ENCODE measurements around the gene ATP6V1E1. TPM values are rescaled to one million over a fixed set of nuclear protein-coding genes. Genes with fewer than 3 reads are reported as not detected.
A peak's percentile ranks its signal among the peaks of the same experiment; 100 is the strongest.

ATP6V1E1 gene
- total and polyA plus RNA-seq, 2 of the 13 experiments (the other 11 are each of a cell fraction or from before 2014, with no cell fraction given): 69.3 to 90.9 TPM

DNA sequence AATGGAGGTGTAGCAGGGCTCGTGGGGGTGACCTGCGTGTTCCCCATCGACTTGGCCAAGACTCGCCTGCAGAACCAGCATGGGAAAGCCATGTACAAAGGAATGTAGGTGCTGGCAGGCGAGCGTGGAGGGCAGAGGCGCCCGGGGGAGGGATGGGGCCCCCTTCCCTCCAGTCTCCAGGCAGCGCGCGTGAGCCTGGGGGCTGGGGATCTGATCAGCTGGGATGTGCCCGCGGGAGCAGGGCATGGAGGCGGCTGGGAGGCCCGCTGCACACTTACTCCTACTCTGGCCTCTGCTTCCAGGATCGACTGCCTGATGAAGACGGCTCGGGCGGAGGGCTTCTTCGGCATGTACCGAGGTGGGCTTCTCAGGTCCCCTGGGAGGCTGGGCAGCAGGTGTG, 47.5 kb downstream of the ATP6V1E1 start:
- H3K4me1 ChIP-seq (ENCODE audit: insufficient read depth, low read length): peaks cover 31% of the 10 kb centered on the region
- intact Hi-C loops (cut with micrococcal nuclease; ENCODE audit: unreplicated experiment) (loop anchor here (5.0 kb wide), 1 partner anchor 214 kb away; the partner anchor contains the start of gene CECR2), in situ Hi-C loops (cut with HindIII; ENCODE audit: extremely low pct_ligation_motif_present, low pct_unique_long_range_greater_than_20kb) (no loop called here)
- no peaks in the 10 kb centered on the region for H3K79me2 ChIP-seq (ENCODE audit: insufficient read depth, low read length)
- H3K36me3 ChIP-seq (replicated peaks in 1 of 2; ENCODE audit: control insufficient read depth in 1 of 2, insufficient read depth in 2 of 2, low read length in 2 of 2): no peaks in the 10 kb centered on the region
- DNase-seq (ENCODE audit: low spot score) (no peak), ATAC-seq (no peak), FAIRE-seq (no peak)
- POLR2A ChIA-PET: interaction anchor here (1.6 kb wide), 1 partner anchor 58 kb away, joined by 3 read pairs; no protein-coding TSS in a partner anchor
- H3K9ac ChIP-seq (ENCODE audit: insufficient read depth, low read depth, low read length): peak overlapping the region; percentile 39; the same call in 1 of the 2 replicates
- no peaks in the 10 kb centered on the region for H3K27me3 ChIP-seq (ENCODE audit: control insufficient read depth in 1 of 2, insufficient read depth in 2 of 2, low read length in 2 of 2)
- TF ChIP-seq ZNF260 (CRISPR knock-in tag; IDR thresholded peaks at IDR 0.05; ENCODE audit: borderline replicate concordance, low read depth): no peak
- TF ChIP-seq RBM22 (optimal IDR thresholded peaks at IDR 0.05; ENCODE audit: low read length): no peak
- TF ChIP-seq TBX2 (CRISPR knock-in tag; IDR thresholded peaks at IDR 0.05; ENCODE audit: borderline replicate concordance): 0 out of 2 replicates have a peak, but pooled peaks have one; percentile 4
- TF ChIP-seq HNRNPL (IDR thresholded peaks at IDR 0.05; ENCODE audit: low read depth, low read length): 0 out of 2 replicates have a peak, but pooled peaks have one; percentile 3
- H2AFZ ChIP-seq (ENCODE audit: low read length): no peak overlapping the region
- H4K20me1 ChIP-seq (ENCODE audit: insufficient read depth, low read length): no peaks in the 10 kb centered on the region
- peak overlapping the region; percentile 76 for H3K4me2 ChIP-seq (ENCODE audit: low read depth, low read length)
- 96% methylated on average over 14 of the region's 21 CpGs for WGBS (ENCODE audit: low lambda C conversion rate)
- H3K4me3 ChIP-seq (replicated peaks in 1 of 3; ENCODE audit: insufficient read depth in 1 of 3, low read depth in 2 of 3, low read length in 3 of 3): no peak overlapping the region
- no peak overlapping the region for H3K27ac ChIP-seq (ENCODE audit: extremely low read length, insufficient read depth, low read length)
- CTCF ChIA-PET (ENCODE audit: low intra/inter-chr PET ratio, low total read pairs): no interaction called here
- BruUV-seq (replicated peaks): no TSS peak
- H3K9me3 ChIP-seq (ENCODE audit: low read length): no peaks in the 10 kb centered on the region

DNA sequence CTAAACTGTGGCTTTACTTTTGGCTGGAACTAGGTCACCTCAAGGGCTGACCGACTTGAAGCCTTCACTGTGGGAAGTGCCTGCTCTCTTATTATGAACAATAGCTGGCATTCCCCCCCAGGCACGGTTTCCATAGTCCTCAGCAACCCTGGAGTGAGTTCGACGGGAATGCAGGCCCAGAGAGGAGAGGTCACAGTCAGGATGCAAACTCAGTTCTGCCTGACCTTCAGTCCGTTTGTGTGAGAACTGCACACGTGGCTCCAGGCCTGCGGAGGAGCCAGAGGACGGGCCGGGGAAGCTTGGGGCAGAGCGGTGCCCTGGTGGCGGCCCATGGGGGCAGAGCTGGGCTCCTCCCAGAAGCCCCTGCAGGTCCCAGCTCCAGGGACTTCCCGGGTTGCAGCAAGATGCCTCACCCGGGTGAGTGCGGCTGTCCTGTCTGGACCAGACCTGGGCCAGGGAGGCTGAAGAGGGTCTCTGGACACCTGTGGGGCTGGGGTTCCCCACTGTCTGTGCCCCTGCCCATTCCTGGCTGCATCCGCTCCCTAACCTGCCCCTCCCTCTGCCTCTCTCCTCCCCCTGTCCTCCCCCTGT, 48.0 kb downstream of the ATP6V1E1 start:
- Histone ChIP-seq H3K4me1 (ENCODE audit: insufficient read depth, low read length) (peaks cover 31% of the 10 kb centered on the region), H3K9ac (ENCODE audit: insufficient read depth, low read depth, low read length) (peak overlapping the region; percentile 39; the same call in 1 of the 2 replicates), H4K20me1 (ENCODE audit: insufficient read depth, low read length) (no peaks in the 10 kb centered on the region), H3K36me3 (replicated peaks in 1 of 2; ENCODE audit: control insufficient read depth in 1 of 2, insufficient read depth in 2 of 2, low read length in 2 of 2) (no peaks in the 10 kb centered on the region), H3K27ac (ENCODE audit: extremely low read length, insufficient read depth, low read length) (no peak overlapping the region), H3K27me3 (ENCODE audit: control insufficient read depth in 1 of 2, insufficient read depth in 2 of 2, low read length in 2 of 2) (no peaks in the 10 kb centered on the region), H3K4me2 (ENCODE audit: low read depth, low read length) (peak overlapping the region; percentile 76), H3K79me2 (ENCODE audit: insufficient read depth, low read length) (no peaks in the 10 kb centered on the region), H3K9me3 (ENCODE audit: low read length) (no peaks in the 10 kb centered on the region), H3K4me3 (replicated peaks in 1 of 3; ENCODE audit: insufficient read depth in 1 of 3, low read depth in 2 of 3, low read length in 3 of 3) (peak overlapping the region; percentile 5 to 51 (median 8); a peak in 3 of 6 replicates), H2AFZ (ENCODE audit: low read length) (peak overlapping the region; percentile 83)
- ATAC-seq: peak; percentile 93
- DNase-seq (ENCODE audit: low spot score): peak; percentile 41
- ChIA-PET CTCF (ENCODE audit: low intra/inter-chr PET ratio, low total read pairs) (no interaction called here), POLR2A (interaction anchor here (1.6 kb wide), 1 partner anchor 59 kb away, joined by 3 read pairs; no protein-coding TSS in a partner anchor)
- WGBS (ENCODE audit: low lambda C conversion rate): 11% methylated on average over 10 of the region's 15 CpGs
- intact Hi-C loops (cut with micrococcal nuclease; ENCODE audit: unreplicated experiment): loop anchor here (5.0 kb wide), 1 partner anchor 213 kb away; the partner anchor contains the start of gene CECR2
- BruUV-seq (replicated peaks): no TSS peak
- peak; percentile 60 for FAIRE-seq
- in situ Hi-C loops (cut with HindIII; ENCODE audit: extremely low pct_ligation_motif_present, low pct_unique_long_range_greater_than_20kb): no loop called here
- TF ChIP-seq, protein P1, sequence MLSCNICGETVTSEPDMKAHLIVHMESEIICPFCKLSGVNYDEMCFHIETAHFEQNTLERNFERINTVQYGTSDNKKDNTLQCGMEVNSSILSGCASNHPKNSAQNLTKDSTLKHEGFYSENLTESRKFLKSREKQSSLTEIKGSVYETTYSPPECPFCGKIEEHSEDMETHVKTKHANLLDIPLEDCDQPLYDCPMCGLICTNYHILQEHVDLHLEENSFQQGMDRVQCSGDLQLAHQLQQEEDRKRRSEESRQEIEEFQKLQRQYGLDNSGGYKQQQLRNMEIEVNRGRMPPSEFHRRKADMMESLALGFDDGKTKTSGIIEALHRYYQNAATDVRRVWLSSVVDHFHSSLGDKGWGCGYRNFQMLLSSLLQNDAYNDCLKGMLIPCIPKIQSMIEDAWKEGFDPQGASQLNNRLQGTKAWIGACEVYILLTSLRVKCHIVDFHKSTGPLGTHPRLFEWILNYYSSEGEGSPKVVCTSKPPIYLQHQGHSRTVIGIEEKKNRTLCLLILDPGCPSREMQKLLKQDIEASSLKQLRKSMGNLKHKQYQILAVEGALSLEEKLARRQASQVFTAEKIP (CRISPR knock-in tag; IDR thresholded peaks at IDR 0.05; ENCODE audit: borderline replicate concordance): no peak
- TF ChIP-seq, protein P2, sequence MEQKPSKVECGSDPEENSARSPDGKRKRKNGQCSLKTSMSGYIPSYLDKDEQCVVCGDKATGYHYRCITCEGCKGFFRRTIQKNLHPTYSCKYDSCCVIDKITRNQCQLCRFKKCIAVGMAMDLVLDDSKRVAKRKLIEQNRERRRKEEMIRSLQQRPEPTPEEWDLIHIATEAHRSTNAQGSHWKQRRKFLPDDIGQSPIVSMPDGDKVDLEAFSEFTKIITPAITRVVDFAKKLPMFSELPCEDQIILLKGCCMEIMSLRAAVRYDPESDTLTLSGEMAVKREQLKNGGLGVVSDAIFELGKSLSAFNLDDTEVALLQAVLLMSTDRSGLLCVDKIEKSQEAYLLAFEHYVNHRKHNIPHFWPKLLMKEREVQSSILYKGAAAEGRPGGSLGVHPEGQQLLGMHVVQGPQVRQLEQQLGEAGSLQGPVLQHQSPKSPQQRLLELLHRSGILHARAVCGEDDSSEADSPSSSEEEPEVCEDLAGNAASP (CRISPR knock-in tag; IDR thresholded peaks at IDR 0.05; ENCODE audit: borderline replicate concordance): peak; percentile 41; the same call in 1 of the 2 replicates
- TF ChIP-seq ZNF564 (CRISPR knock-in tag; IDR thresholded peaks at IDR 0.05) (no peak), KLF11 (CRISPR knock-in tag; IDR thresholded peaks at IDR 0.05) (no peak), RBAK (CRISPR knock-in tag; IDR thresholded peaks at IDR 0.05) (no peak), KDM2A (CRISPR knock-in tag; IDR thresholded peaks at IDR 0.05; ENCODE audit: borderline replicate concordance, low read depth) (peak; percentile 53; the same call in 1 of the 2 replicates), CCDC6 (CRISPR knock-in tag; IDR thresholded peaks at IDR 0.05) (no peak), MTF2 (CRISPR knock-in tag; IDR thresholded peaks at IDR 0.05; ENCODE audit: borderline replicate concordance) (no peak), ESRRA (CRISPR knock-in tag; IDR thresholded peaks at IDR 0.05; ENCODE audit: low read depth) (peak; percentile 47; the same call in 1 of the 2 replicates), POLR2A (IDR thresholded peaks at IDR 0.05; ENCODE audit: insufficient read depth in 1 of 2, low read depth in 2 of 2, low read length in 2 of 2) (peak in 1 of 2 experiments; percentile 32; a peak in 1 of 4 replicates), ZNF598 (CRISPR knock-in tag; IDR thresholded peaks at IDR 0.05; ENCODE audit: borderline replicate concordance) (0 out of 2 replicates have a peak, but pooled peaks have one; percentile 45)

Measured in HepG2 (cell line).